ENCODE measurements around the gene USP33.
A peak's percentile ranks its signal among the peaks of the same experiment; 100 is the strongest.
"Not testable (repeated sequence)": the region's sequence is repeated elsewhere in the genome, so short reads cannot be mapped to it uniquely, and the experiment has no call there.

Gene USP33

DNA sequence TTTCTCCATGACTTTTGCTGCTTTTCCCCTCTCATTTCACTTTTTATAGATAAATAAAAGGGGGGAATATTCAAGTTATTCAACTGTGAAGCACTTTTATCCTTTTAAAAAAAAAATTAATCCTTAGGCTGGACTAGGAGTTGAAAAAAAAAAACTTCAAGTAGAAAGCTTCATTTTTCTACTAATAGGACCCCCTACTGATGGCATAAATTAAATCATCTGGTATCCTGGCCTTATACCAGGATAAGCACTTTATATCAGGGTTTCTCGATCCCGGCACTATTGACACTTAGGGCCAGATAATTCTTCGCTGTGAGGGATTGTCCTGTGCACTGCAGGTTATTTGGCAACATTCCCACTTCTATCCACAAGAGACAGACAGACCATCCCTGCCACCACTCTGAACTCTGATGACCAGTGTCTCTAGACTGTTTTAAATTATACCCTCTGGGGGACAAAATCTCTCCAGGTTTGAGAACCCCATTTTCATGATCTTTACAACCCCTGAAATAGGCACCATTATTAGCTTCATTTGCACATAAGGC, 17.6 kb downstream of the USP33 start:
- no peak overlapping the region for H3K4me3 ChIP-seq
- no peak overlapping the region for H3K27ac ChIP-seq

DNA sequence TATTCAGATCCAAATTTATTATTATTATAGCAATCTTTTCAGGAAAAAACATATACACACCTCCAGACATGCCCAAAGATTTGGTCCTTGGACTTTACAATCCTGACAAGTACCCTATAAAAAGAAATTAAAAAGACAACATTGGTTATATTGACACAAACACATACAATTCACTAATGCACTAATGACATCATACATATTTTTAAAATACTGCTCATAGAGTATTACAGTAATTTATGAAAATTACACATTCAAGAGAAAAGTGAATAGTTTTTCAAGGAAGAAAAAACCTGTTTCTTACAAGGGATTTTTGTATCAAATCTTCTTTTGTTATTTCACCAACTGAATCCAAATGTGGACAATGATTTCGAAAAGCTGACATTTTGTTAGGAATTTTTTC, 18.3 kb downstream of the USP33 start:
- Histone ChIP-seq H3K4me3 (no peak overlapping the region), H3K27ac (no peak overlapping the region)

DNA sequence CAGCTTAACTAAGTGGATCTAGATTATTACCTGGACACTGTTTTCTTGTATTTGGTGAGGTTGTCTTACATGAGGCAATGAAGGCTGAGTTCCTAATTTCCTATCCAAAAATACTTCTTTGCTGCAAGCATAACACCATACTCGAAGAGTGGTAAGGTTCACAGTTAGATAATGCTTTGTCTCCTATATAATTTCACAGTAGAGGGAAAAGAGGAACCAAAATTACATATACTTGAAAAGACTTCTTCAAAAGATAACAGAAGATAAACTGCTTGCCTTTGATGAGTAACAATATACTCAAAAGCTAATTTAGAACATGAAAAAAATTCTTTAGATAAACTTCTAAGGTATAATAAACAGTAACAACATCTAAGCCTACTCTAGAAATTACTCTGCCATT, 20.4 kb downstream of the USP33 start:
- no peak overlapping the region for H3K27ac ChIP-seq

DNA sequence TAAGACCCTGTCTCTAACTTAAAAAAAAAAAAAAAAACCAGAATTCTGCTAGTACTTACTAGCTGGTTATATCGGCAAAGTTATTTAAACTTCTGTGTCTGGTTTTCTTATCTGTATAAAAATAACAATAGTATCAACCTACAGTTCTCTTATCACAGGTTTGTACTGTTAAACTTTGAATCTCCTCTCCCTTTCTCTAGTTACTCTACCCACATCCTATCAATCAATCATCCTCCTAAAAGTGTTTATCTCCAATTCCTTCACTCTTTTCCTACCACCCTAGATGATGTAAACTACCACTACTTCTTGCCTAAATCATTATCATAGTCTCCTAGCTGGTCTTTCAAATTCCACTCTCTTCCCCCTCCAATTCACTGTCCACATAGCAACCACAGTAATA, 27.6 kb downstream of the USP33 start:
- Histone ChIP-seq H3K4me3 (no peak overlapping the region), H3K27ac (no peak overlapping the region)

More for the DNA sequence above, 20.4 kb downstream of the USP33 start:
- no peak overlapping the region for H3K4me3 ChIP-seq

DNA sequence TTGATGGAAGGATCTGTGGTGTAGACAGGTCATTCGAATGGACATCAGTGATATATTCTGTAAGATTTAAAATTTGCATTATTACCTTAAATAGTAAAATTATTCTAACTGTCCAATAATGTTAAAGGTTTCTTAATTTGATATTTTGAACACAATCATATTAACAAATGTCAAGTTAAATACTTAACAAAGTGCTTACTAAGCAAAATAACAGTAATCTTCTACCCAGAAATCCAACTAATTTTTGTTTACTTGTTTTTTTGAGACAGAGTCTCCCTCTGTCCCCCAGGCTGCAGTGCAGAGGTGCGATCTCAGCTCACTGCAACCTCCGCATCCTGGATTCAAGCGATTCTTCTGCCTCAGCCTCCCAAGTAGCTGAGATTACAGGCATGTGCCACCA, 33.9 kb downstream of the USP33 start:
- no peak overlapping the region for H3K4me3 ChIP-seq
- no peak overlapping the region for H3K27ac ChIP-seq

DNA sequence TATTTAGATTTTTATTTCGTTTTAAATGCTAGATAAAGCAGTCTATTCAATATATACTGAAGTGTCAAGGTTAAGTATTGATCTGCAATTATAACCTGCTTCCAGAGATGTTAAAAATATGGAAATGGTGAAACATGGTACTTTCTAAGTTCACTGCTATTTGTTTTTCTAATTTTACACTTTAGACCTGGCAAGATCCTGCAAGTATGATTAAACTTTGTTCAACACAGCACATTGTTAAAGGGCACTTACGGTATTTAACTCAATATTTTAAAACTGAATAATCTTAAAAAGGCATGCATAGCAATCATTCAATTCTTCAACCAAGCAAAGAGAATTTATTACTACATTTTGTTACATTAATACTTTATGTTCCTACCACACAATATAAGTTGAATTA, 41.5 kb downstream of the USP33 start:
- no peak overlapping the region for H3K4me3 ChIP-seq
- H3K27ac ChIP-seq: no peak overlapping the region

DNA sequence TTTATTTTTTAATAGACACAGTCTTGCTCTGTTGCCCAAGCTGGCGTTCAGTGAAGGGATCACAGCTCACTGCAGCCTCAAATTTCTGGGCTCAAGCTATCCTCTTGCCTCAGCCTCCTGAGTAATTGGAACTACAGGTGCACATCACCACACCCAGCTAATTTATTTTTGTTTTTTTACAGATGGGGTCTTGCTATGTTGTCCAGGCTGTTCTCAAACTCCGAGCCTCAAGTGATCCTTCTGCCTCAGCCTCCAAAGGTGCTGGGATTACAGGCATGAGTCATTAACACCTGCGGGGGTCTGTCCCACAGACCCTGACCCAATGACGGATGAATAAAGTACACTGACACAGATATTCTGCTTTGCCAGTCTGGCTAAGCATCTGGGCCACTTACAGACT, 43.6 kb downstream of the USP33 start:
- Histone ChIP-seq H3K4me3 (no peak overlapping the region), H3K27ac (no peak overlapping the region)

DNA sequence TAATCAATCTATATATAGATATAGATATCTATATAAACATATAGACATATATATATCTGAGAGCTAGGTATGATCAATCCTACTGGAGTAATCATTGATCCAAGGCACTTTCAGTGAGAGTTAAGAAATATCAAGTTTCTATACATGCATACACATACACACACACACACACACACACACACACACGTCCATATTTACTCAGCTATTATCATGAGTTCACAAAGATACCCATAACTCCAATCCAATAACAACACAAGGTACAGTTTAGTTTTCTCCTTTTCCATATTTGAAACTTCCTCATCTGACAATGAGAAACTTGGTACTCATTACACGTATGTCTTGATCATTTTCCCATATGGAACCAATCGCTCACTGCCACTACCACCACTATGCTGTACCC, 49.9 kb downstream of the USP33 start:
- no peak overlapping the region for H3K27ac ChIP-seq

DNA sequence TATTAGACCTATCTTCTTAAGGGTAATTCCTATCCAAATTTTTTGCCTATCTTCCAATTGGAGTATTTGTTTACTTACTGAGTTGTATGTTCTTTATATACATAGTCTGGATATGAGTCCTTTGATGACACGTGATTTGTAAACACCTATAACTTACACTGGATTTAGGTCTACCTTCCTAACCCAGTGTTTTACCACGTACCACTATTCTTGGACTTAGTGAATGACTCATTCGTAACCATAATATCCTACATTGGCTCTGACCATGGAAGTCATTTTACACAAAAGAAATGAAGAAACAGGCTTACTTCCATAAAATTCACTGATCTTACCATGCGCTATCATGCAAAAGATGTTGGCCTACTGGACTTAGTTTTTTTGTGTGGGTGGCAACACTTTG, 53.3 kb downstream of the USP33 start:
- no peak overlapping the region for H3K27ac ChIP-seq
- H3K4me3 ChIP-seq: no peak overlapping the region

More for the DNA sequence above, 49.9 kb downstream of the USP33 start:
- H3K4me3 ChIP-seq: no peak overlapping the region

DNA sequence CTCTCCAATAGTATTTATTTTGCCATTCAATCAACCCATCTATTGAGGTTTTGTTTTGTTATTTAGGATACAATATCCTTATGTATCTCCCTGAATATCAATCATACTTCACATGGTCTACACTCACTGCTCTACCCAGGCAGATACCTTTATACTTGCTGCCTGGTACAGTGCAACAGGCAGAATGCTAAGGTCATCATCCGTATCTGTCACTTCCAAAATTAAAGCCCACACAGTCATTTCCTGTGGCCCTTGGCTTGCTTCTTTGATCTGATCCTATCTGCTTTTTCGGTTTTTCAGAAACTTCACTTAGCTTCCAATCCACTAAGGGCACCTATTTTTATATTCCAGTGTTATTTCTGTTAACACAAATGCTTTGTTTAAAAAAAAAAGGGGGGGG, 54.9 kb downstream of the USP33 start:
- H3K27ac ChIP-seq: no peak overlapping the region
- H3K4me3 ChIP-seq: no peak overlapping the region

DNA sequence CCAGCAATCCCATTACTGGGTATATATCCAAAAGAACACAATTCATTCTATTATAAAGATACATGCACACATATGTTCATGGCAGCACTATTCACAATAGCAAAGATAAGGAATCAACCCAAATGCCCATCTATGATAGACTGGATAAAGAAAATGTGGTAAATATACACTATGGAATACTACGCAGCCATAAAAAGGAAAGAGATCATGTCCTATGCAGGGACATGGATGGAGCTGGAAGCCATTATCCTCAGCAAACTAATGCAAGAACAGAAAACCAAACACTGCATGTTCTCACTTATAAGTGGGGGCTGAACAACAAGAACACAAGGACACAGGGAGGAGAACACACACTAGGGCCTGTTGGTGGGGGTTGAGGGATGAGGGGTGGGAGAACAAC, 60.0 kb downstream of the USP33 start:
- H3K4me3 ChIP-seq, H3K27ac ChIP-seq: not testable (repeated sequence)

DNA sequence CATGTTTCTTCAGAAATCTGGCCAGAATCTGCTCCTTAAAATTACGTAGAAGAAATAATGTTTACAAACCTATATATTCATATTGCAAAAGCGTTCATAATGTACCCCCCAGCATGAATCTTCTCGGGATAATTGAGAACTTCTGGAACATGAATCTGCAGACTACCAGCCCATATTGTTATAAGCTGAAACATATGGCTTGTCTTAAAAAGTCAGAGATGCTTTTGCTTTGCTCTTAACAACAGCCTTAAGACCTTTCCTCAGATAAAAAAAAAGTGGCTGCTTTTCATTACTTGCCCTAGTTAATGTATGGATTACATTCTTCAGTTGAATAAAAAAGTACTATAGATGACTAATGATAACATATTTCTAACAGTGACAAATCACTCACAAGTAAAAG, 62.2 kb downstream of the USP33 start:
- no peak overlapping the region for H3K4me3 ChIP-seq
- H3K27ac ChIP-seq: no peak overlapping the region

DNA sequence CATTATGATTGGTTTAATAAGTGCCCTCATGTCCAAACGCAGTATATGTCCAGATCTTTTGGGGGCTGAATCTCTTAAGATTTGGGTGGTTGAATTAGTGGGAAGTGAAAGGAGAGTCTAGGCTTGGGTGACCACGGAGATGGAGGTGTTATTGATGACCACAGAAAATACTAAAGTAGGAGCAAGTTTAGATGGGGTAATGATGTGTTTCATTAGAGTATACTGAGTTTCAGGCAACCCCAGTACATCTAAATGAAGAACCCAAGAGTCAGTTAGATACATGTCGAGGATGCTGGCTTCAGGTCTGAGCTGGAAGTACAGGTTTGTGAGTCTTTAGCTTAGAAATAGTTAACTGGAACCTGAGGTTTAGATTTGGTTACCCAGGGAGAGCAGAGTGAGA, 70.7 kb downstream of the USP33 start:
- Histone ChIP-seq H3K27ac (no peak overlapping the region), H3K4me3 (no peak overlapping the region)

DNA sequence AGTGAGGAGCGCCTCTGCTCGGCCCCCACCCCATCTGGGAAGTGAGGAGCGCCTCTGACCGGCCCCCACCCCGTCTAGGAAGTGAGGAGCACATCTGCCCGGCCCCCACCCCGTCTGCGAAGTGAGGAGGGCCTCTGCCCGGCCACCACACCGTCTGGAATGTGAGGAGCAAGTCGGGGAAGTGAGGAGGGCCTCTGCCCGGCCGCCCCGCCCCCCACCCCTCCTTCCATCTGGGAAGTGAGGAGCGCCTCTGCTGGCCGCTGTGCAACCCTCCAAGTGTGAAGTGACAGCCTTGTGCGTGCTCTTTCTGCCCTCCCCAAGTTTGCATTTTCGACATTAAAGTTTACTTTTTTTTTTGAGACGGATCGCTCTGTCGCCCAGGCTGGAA, 72.1 kb downstream of the USP33 start:
- H3K4me3 ChIP-seq: peak overlapping the region in 4 of 7 experiments; percentile 10 to 23 (median 12)
- peak overlapping the region in 1 of 21 experiments; percentile 32 for H3K27ac ChIP-seq

DNA sequence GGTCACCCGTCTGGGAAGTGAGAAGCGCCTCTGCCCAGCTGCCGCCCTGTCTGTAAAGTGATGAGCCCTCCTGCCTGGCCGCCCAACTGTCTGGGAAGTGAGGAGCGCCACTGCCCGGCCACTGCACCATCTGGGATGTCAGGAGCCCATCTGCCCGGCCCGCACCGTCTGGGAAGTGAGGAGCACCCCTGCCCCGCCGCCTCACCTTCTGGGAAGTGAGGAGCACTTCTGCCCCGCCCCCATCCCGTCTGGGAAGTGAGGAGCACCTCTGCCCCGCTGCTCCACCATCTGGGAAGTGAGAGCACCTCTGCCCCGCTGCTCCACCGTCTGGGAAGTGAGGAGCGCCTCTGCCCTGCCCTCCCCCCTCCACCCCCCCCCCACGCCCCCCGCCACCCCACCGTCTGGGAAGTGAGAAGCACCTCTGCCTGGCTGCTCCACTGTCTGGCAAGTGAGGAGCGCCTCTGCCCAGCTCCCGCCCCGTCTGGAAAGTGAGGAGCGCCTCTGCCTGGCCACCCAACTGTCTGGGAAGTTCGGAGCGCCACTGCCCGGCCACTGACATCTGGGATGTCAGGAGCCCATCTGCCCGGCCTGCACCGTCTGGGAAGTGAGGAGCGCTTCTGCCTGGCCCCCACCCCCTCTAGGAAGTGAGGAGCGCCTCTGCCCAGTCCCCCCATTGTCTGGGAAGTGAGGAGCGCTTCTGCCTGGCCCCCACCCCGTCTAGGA, 72.7 kb downstream of the USP33 start:
- peak overlapping the region in 1 of 7 experiments; percentile 10 for H3K4me3 ChIP-seq

DNA sequence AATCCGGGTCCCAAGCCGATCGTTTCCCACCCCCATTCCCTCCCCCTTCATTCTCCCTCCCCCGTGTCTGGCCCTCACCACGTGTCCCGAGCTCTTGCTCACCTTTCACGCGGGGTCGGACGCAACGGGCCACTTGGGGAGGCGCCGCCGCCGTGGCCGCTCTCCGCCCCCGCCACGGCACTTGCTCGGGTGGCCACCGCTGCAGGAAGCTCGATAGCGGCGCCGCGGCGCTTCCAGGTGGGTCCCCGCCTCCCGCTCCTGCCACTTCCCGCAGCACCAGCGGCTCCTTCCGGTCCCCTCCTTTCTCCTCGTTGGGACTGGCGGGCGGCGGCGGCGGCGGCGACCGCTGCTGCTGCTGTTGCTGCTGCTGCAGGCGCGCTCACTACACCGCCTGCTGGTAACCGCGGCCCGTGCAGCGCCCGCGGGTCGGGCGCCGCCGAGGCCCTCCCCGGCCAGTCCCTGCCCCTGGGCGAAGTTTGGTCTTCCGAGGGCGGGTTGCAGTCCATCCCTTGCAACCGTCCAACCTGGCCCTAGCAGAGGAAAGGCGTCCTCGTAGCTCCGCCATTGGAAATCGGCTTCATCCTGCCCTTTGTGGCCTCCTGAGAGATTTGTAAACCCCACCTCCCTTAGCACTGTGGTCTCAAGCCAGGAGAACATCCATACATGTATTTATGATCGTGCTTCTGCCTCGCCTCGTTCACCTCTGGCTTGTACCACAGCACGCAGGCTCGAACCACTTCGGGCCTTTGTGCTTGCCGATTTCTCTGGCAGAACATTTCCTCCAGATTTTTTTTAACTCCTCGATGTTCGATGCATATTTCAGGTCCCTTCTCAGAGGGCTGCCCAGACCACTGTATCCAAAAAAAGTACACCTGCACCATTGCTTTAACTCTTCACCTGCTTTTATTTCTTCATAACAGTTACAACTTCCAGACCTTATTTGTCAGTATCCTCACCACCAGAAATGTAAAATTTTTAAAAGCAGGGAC, 76.2 kb downstream of the USP33 start:
- Histone ChIP-seq H3K27ac (peak overlapping the region; percentile 56 to 99 (median 94)), H3K4me3 (peak overlapping the region; percentile 47 to 88 (median 70))

More for the DNA sequence above, 72.7 kb downstream of the USP33 start:
- H3K27ac ChIP-seq: peak overlapping the region in 1 of 21 experiments; percentile 32

DNA sequence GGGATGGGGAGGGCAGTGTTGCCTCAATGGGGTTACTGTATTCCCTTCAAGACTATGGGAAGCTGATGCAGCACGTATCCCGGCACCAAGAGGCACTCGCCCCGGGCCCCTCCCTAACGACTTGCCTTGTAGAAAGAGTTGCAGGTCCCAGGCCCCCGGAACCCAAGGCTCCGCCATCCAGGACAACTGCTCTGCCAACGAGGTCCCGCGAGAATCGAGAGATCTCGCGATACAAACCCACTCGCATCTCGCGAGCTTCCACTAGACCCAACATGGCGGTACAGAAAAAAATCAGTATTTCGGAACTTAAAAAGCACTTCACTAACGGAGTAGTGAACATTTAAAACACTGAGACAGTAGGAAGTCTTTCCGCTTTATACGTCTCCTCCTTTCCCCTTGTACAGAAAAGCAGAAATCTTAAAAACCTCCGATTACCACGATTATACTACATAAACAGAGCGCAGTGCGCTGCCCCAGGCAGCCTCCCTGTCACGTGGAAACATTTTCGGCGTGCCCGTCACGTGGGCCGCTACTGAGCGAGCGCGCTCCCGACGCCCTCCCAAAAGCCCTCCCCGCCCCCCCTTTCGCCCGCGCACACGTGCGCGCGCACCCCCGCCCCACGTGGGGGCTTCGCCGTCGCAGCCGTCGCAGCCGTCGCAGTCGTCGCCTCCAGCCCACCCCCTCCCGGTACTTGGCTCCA, 77.0 kb downstream of the USP33 start, which contains the start of gene ZZZ3:
TSS of gene ZZZ3 (minus strand) at position 199 of the 700 bp plus-strand sequence. CDS start 49,304 bp downstream, outside the sequence.
- Histone ChIP-seq H3K27ac (peak within 1 kb of the TSS; percentile 56 to 99 (median 94)), H3K4me3 (peak within 1 kb of the TSS; percentile 47 to 88 (median 70))

DNA sequence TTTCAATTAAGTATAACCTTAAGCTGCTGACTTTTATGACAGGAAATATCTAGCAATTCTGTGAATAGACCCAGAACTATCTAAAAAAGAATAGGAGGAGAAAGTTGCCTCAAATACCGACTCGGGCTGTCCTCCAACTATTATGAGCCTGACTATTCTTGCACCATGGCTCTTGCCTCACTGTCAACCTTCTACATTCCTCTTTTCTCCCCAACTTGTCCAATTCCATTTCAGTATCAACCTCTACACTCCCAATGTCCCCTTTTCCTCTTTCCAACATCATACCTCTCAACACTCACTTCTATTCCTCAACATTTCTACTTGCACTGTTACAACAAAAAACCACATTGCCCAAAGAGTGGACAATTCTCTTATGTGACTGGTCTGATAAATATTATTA, 79.5 kb downstream of the USP33 start:
- H3K27ac ChIP-seq: no peak overlapping the region

DNA sequence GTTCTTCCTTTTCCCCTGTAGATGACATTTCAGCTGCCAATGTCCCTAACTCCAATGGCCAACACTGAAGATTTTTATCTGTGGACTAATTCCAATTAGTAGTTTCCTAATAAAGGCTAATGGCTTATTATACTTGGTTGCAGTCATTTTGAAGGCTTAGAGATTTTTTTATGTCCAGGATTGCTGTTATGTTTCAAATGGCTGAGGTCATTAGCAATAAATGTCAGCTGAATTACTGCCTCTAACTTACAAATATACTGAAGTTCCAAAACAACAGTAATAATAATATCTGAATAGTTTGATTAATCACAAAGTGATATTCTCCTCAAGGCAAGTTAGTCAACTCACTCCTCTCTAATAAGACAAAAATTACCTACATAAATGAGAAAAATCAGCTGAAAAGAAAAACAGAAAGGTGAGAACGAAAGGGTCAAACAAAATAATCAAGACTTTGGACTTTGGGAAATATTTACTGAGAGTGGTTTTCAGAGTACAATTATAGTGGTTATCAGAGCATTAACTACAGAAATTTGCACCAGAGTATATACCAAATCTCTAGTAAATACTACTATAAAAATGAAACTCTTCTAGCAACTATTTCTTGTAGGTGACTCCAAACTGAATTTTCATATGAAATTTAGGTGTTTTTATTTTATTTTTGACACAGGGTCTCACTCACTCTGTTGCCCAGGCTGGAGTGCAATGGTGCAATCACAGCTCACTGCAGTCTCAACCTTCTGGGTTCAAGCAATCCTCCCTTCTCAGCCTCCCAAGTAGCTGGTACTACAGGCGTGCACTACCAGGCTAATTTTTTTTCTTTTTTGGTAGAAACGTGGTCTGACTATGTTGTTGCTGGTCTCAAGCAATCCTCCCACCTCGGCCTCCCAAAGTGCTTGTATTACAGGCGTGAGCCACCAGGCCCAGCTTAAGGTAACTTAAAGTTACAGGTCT, 80.7 kb downstream of the USP33 start:
- no peak overlapping the region for H3K4me3 ChIP-seq
- no peak overlapping the region for H3K27ac ChIP-seq

More for the DNA sequence above, 79.5 kb downstream of the USP33 start:
- H3K4me3 ChIP-seq: no peak overlapping the region

All from skin epidermis (tissue), 12 donors.